Urinary bladder (tissue), 4 donors: ENCODE data around the gene PNPLA2. TPM values are rescaled to one million over a fixed set of nuclear protein-coding genes. Genes with fewer than 3 reads are reported as not detected.

Source experiments
- DNase-seq: peaks from one replicate; pipeline ENCODE4 v3.0.0-alpha.2; 2015; ENCODE audit errors: extremely low spot score
- H3K27ac ChIP-seq: one replicate; pipeline ENCODE4 v1.5.1; 2013; ENCODE audit warnings: low read depth, mild to moderate bottlenecking, moderate library complexity
- H3K36me3 ChIP-seq: one replicate; pipeline ENCODE4 v1.6.1; 2013; ENCODE audit warnings: mild to moderate bottlenecking, moderate library complexity; ENCODE audit not compliant: insufficient read depth
- H3K4me1 ChIP-seq: one replicate; pipeline ENCODE4 v1.6.1; 2013; ENCODE audit warnings: mild to moderate bottlenecking, moderate library complexity; ENCODE audit not compliant: insufficient read depth
- H3K4me3 ChIP-seq: one replicate; pipeline ENCODE4 v1.5.1; 2013; ENCODE audit warnings: low read depth, low read length
- WGBS: extraction: QIAGEN DNeasy Blood & Tissue Kit; methylation state at CpG from one replicate; pipeline ENCODE4 v1.1.7; 2013; 5-methylcytosine and 5-hydroxymethylcytosine counted together
- polyA plus RNA-seq: library from polyadenylated mRNA; stranded (reverse); fragments of 200-250 nt; gene quantifications from one replicate; pipeline ENCODE4 v1.2.3, GENCODE V29; 2013
- total RNA-seq: library from RNA; depleted of rRNA; stranded (reverse); fragments of >200 nt; gene quantifications from one replicate; pipeline ENCODE4 v1.2.3, GENCODE V29; 2014
- donor health status: healthy with polysubstance abuse.
- donor health status: healthy.

The PNPLA2 gene
- total and polyA plus RNA-seq, 2 donors: 13.6 to 131 TPM

DNA sequence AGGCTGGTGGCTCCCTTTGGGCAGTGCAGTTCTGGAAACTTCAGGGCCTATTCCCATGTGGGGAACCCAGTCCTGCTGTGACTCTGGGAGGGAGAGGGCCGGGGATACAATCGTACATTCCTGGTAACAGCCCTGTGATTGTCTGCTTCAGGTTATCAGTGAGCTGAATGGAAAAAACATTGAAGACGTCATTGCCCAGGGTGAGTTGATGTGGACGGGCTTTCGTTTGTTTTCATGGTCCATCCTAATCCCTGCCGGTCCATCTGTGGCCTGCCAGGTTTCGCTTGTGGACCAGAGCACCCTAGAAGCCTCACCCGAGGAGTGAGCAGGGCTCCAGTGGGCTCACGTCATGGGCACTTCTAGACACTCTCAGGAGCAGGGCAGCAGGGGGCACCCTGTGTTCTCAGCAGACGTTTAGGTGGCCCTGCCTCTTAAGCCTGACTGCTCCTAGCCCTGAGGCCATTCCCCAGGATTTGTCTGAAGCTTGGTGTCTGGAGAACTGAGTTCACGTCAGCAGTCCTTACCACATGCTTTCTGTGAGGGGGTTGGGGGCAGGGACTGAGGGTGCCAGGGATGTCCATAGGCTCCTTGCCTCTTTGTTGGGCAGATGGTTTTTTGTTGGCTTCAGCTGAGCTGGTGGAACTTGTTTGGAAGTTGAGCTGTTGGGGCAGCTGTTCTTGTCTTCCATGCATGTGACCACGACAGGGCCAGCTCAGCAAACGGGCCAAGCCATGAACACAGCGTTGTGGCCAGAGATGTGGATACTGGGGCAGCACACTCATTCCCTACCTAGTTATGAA lies 7.1 kb upstream of the PNPLA2 start:
- Histone ChIP-seq H3K4me1 (peaks cover 3% of the 10 kb centered on the region), H3K36me3 (no peaks in the 10 kb centered on the region), H3K4me3 (no peak overlapping the region), H3K27ac (no peak overlapping the region)
- DNase-seq: no peak
- WGBS: 69% methylated on average over 14 of the region's 14 CpGs

DNA sequence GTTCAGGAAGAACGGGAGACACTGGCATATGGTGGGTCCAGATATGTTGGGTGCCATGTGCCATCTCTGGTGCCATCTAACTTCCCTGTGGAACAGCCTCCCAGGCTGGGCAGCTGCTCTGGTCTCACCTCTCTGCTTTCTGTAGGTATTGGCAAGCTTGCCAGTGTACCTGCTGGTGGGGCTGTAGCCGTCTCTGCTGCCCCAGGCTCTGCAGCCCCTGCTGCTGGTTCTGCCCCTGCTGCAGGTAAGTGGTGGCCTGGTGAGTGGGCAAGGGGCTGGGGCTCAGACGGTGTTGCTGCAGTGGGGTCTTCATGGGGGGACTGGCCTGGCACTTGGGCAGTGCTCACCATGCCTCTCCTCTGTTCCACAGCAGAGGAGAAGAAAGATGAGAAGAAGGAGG lies 6.3 kb upstream of the PNPLA2 start:
- H3K36me3 ChIP-seq: no peaks in the 10 kb centered on the region
- no peak for DNase-seq
- H3K27ac ChIP-seq: no peak overlapping the region
- 84% methylated on average over 3 of the region's 3 CpGs for WGBS
- H3K4me1 ChIP-seq: peaks cover 3% of the 10 kb centered on the region
- no peak overlapping the region for H3K4me3 ChIP-seq

DNA sequence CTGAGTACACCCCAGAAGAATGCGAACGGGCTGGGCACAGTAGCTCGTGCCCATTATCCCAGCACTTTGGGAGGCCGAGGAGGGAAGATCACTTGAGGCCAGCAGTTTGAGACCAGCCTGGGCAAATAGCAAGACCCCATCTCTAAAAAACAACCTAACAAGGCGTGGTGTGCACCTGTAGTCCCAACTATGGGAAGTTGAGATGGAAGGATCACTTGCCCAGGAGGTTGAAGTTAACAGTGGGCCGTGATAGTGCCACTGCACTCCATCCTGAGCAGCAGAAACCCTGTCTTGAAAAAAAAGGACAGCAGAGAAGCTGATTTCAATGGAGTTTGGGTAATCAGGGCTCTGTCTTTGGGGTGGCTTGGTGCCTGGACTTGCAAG lies 5.7 kb upstream of the PNPLA2 start:
- 84% methylated on average over 6 of the region's 6 CpGs for WGBS
- no peak for DNase-seq
- no peak overlapping the region for H3K4me3 ChIP-seq
- H3K4me1 ChIP-seq: peaks cover 3% of the 10 kb centered on the region
- H3K36me3 ChIP-seq: no peaks in the 10 kb centered on the region
- H3K27ac ChIP-seq: no peak overlapping the region

DNA sequence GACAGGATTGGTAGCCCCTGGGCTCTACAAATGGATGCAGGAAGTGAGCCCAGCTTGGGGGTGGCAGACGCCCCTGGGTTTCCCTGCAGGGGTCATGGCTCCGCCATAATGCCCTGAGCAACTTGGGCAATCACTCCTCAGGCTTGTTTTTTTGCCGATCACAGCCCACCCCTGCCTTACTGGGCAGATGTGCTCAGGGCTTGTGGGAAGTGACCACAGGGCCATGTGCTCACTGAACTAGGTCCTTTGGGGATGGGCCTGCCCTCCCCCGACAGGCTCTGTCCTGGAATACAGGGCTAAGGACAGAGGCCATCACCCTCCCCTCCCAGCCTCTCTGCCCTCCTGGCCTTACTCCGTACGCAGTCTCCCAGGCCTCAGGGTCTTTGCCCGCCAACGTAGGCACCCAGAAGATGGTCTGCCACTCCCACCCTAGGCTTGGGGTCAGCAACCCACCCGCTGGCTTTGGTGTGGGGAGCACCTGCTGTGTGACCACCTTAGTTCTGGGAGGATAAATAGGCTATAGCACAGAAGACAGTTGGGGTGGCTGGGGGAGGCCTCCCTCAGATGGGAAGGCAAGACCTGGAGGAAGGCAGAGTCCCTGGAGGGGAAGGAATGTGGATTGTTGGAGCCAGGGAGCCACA lies 5.1 kb upstream of the PNPLA2 start:
- no peak overlapping the region for H3K27ac ChIP-seq

DNA sequence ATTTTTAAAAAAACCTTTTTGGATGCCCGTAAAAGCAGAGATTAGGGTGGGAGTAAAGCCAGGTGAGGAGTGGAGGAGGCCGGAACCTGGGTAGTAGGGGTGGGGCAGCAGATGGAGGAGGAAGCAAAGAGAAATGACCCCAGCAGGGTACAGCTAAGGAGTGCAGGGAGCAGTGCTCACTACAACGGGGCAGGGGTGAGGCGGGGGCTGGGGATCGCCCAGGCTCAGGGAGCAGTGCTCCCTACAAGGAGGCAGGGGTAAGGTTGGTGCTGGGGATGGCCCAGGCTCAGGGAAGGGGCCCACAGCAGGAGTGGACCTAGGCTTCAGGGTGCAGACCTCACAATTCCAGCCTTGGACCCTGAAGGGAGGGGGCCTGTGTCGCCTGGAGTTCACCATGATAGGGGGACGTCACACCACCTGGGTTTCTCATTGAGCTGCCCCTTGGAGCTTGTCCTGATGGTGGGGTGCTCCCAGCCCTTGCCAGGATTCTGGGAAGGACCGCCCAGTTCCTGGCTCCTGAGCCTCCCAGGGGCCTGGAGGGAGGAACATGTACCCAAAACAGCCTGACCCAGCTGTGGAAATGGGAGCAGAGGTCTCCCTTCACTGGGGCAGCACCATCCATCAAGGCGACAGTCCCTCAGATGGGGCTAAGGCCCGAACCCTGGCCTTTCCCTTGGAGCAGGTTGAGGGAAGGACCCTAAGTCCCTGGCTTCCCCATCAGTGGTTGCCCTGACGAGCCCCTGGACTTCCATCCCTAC lies 2.9 kb upstream of the PNPLA2 start:
- H3K27ac ChIP-seq: no peak overlapping the region
- DNase-seq: no peak
- WGBS: 87% methylated on average over 11 of the region's 11 CpGs

More for the DNA sequence above, 5.1 kb upstream of the PNPLA2 start:
- Histone ChIP-seq H3K4me1 (peaks cover under 1% of the 10 kb centered on the region), H3K4me3 (no peak overlapping the region), H3K36me3 (no peaks in the 10 kb centered on the region)
- WGBS: 81% methylated on average over 9 of the region's 9 CpGs
- no peak for DNase-seq

DNA sequence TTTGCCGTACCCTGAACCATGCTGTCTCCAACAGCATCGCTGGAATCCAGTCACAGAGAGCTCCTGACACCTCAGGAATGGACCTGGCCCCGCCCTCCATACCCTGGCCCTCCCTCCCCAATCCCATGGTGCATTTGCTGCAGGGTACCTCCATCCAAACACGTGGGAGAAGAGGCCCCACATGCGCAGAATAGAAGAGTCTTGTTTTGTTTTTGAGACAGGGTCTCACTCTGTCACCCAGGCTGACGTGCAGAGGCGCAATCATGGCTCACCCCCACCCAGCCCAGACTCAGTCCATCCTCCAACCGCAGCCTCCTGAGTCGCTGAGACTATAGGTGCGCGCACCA lies 2.3 kb upstream of the PNPLA2 start:
- no peak overlapping the region for H3K27ac ChIP-seq
- 81% methylated on average over 11 of the region's 11 CpGs for WGBS
- no peak for DNase-seq
- no peaks in the 10 kb centered on the region for H3K4me1 ChIP-seq
- no peaks in the 10 kb centered on the region for H3K36me3 ChIP-seq
- H3K4me3 ChIP-seq: no peak overlapping the region

More for the DNA sequence above, 2.9 kb upstream of the PNPLA2 start:
- Histone ChIP-seq H3K36me3 (no peaks in the 10 kb centered on the region), H3K4me1 (no peaks in the 10 kb centered on the region), H3K4me3 (no peak overlapping the region)

DNA sequence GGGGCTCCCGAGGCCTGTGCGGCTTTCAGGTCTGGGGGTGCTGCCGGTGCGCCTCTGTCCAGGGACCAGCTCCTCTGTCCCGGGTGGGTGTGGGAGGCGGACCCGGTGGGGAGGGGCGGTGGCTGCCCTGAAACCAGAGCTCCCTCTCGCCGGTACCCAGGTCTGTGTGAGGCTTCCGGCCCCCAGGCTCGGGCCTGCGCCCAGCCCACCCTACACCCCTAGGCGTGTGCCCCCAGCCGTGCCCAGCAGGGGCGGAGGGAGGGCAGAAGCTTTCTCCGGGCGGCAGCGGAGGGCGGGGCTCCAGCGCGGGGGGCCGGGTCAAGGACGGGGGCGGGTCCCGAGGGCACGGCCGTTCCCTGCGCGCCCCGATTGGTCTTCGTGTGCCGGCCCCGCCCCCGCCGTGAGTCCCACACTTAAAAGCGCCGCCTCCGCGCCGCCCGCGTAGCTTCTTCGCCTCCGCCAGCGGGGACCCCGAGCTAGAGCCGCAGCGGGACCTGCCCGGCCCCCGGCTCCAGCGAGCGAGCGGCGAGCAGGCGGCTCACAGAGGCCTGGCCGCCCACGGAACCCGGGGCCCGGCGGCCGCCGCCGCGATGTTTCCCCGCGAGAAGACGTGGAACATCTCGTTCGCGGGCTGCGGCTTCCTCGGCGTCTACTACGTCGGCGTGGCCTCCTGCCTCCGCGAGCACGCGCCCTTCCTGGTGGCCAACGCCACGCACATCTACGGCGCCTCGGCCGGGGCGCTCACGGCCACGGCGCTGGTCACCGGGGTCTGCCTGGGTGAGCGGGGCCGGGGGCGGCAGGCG lies 616 bp downstream of the PNPLA2 start:
- Histone ChIP-seq H3K4me1 (no peaks in the 10 kb centered on the region), H3K4me3 (peak overlapping the region; percentile 94), H3K27ac (peak overlapping the region; percentile 96), H3K36me3 (no peaks in the 10 kb centered on the region)
- WGBS: under 1% methylated on average over 96 of the region's 96 CpGs
- no peak for DNase-seq

DNA sequence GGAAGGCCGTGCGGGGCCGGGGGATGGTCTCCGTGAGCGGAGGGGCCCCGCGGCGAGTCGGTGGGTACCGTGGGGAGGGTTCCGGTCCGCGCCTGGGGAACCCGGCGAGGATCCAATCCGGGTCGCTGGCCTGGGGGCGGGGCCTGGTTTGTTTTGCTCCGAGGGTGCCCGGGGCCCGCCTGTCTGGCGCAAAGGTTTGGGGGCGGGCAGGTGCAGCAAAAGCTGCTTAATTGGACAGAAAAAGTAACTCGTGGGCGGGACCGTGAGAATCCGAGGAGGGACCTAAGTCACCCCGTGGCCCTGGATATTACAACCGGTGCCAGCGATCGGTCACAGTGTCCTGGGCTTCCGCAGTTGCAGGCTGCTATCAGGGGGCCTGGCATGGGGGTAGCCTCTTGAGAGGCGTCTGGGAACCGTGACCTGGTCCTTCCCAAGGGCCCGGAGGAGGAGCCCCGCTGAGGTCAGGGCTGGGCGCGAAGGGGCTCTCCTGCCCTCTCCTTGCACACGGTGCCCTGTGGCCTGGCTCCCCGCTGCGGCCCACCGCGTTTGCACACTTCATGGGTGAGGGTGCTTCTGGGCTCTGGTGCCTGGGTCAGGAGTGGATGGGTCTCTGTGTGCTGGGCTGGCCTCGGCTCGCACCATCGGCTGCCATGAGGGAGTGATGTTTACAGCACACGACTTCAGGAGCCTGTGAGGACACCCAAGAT lies 1.4 kb downstream of the PNPLA2 start:
- H3K36me3 ChIP-seq: peaks cover 5% of the 10 kb centered on the region
- DNase-seq: no peak
- 4% methylated on average over 47 of the region's 47 CpGs for whole genome bisulfite sequencing
- H3K27ac ChIP-seq: no peak overlapping the region
- H3K4me3 ChIP-seq: peak overlapping the region; percentile 94
- H3K4me1 ChIP-seq: no peaks in the 10 kb centered on the region

DNA sequence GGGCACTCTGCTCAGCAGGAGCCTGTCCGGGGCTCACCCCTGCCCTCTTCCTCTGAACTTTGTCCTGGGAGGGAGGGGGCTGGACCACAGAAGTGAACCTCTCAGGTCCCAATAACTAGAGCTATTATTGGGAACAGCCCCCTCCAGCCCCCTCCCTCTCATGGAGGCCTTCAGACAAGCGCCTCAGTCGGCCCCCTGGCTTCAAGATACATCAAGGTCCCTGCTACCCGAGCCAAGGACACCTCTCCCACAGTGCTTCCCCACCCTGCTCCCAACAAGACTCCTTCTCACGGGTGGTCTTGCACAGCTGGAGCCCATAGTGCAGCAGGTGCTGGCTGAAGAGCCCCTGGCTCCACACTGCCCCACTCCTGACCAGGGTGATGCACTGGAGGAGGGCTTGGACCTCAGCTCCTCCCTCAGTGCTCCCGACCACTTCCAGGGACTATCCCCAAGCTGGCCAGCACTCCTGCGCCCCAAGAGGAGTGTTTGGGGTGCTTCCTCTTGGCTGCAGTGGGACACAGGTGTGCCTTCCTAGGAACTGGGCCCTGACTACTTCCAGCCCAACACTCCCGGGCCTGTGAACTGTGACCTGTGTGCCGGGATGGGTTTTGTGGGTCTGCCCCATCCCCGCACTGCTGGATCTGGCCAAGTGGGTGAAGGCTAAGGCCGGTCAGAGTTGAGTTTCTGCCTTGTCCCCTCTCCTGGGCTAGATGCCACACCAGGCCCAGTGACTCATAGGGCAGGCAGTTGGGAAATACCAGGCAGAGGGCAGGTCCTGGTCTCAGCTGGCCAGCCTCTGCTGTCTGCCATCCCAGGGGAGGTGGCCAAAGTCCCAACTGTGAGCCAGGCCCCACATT lies 2.2 kb downstream of the PNPLA2 start:
- 64% methylated on average over 11 of the region's 11 CpGs for WGBS
- H3K27ac ChIP-seq: peak overlapping the region; percentile 43
- H3K36me3 ChIP-seq: peaks cover 5% of the 10 kb centered on the region
- H3K4me3 ChIP-seq: peak overlapping the region; percentile 94
- no peak for DNase-seq
- no peaks in the 10 kb centered on the region for H3K4me1 ChIP-seq

DNA sequence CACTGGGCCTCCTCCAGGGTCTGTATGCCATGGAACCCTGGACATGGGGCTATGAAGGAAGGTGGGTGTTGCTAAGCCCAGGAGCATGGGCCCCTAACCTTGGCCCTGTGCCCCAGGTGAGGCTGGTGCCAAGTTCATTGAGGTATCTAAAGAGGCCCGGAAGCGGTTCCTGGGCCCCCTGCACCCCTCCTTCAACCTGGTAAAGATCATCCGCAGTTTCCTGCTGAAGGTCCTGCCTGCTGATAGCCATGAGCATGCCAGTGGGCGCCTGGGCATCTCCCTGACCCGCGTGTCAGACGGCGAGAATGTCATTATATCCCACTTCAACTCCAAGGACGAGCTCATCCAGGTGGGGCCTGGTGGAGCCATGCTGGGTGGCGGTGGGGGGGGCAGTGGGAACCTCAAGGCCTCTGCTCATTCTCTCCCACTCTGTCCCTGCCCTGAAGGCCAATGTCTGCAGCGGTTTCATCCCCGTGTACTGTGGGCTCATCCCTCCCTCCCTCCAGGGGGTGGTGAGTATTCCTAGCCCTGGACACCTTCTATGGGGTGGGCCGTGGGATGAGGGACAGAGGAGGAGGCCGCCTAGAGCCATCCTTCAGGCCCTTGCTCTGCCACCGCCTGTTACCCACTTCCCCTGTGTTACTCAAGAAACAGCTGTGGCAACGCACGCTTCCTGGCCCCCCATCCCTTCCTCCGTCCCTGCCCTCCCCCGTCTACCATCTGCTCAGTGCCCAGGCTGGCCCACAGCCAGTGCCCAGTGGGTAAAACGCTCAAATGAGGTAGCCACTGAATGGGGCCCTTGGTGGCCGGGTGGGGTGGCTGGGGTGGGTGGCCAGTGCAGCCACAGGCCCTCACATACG lies 3.0 kb downstream of the PNPLA2 start:
- no peak overlapping the region for H3K27ac ChIP-seq
- no peaks in the 10 kb centered on the region for H3K4me1 ChIP-seq
- H3K36me3 ChIP-seq: peaks cover 5% of the 10 kb centered on the region
- H3K4me3 ChIP-seq: no peak overlapping the region
- no peak for DNase-seq
- 84% methylated on average over 22 of the region's 22 CpGs for WGBS

DNA sequence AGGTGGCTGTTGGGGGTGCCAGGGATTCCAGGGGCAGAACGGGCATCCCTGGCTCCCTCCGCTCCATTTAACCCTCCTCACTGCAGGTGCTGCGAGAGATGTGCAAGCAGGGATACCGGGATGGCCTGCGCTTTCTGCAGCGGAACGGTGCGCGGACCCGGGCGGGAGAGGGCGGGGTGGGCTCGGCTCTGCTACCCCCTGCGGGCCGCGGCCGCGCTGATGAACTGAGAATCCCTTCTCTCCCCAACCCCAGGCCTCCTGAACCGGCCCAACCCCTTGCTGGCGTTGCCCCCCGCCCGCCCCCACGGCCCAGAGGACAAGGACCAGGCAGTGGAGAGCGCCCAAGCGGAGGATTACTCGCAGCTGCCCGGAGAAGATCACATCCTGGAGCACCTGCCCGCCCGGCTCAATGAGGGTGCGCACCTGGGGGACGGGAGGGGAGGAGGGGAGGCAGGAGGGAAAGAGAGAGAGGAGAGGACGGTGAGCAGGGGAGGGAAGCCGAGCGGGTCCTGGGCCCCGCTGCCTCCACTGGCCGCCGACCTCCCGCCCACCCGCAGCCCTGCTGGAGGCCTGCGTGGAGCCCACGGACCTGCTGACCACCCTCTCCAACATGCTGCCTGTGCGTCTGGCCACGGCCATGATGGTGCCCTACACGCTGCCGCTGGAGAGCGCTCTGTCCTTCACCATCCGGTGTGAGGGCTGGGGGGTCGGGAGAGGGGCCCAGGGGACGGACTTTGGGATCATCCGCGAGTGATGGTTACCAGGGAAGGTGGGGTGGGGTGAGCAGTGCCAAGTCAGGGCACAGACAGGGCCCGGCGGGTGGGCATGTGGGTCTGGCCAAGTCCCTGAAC lies 5.0 kb downstream of the PNPLA2 start:
- WGBS: 87% methylated on average over 53 of the region's 53 CpGs
- H3K4me1 ChIP-seq: no peaks in the 10 kb centered on the region

More for the DNA sequence above, 5.0 kb downstream of the PNPLA2 start:
- no peak overlapping the region for H3K4me3 ChIP-seq
- no peak for DNase-seq
- no peak overlapping the region for H3K27ac ChIP-seq
- H3K36me3 ChIP-seq: peaks cover 5% of the 10 kb centered on the region
